ENCODE results near the gene MCCD1. TPM values are rescaled to one million over a fixed set of nuclear protein-coding genes. Genes with fewer than 3 reads are reported as not detected.

Gene MCCD1
- total and polyA plus RNA-seq, 2 donors = not detected

GRCh38 chr6:31578184-31579118 is 49.7 kb downstream of the MCCD1 start:
- H3K4me1 ChIP-seq (ENCODE audit: control insufficient read depth in 2 of 2, insufficient read depth in 2 of 2, low read length in 2 of 2) = peaks cover 19 to 90% of the 10 kb centered on the region in 2 donors
- H3K27ac ChIP-seq (ENCODE audit: low read depth in 1 of 2, low read length in 1 of 2) = peak overlapping the region in 1 of 2 donors; percentile 26

DNA sequence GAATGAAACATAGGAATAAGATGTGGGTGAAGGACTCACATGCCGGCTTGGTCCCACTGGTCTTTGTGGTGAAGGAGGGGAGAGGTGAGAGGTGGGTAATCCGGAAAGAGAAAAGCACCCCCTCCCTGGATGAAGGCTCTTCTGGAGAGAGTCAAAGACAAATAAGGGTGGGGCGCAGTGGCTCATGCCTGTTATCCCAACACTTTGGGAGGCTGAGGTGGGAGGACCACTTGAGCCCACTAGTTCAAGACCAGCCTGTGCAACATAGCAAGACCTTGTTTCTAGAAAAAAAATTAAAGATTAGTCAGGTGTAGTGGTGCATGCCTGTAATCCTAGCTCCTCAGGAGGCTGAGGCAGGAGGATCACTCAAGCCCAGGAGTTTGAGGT is 50.4 kb downstream of the MCCD1 start:
- peaks cover 0 to 9% of the 10 kb centered on the region in 2 donors for H3K9me3 ChIP-seq (ENCODE audit: control insufficient read depth in 2 of 2, insufficient read depth in 1 of 2, low read length in 1 of 2)
- peaks cover 0 to 24% of the 10 kb centered on the region in 2 donors for H3K36me3 ChIP-seq (ENCODE audit: control insufficient read depth in 2 of 2, insufficient read depth in 2 of 2, low read length in 1 of 2)
- WGBS = 97% methylated on average over 3 of the region's 3 CpGs
- no peak overlapping the region for H3K27ac ChIP-seq (ENCODE audit: low read depth in 1 of 2, low read length in 1 of 2)
- no peaks in the 10 kb centered on the region for H3K27me3 ChIP-seq (ENCODE audit: control insufficient read depth in 2 of 2, insufficient read depth in 1 of 2, low read length in 1 of 2)
- H3K4me1 ChIP-seq (ENCODE audit: control insufficient read depth in 2 of 2, insufficient read depth in 2 of 2, low read length in 2 of 2) = peaks cover 21 to 90% of the 10 kb centered on the region in 2 donors
- no peak for DNase-seq (ENCODE audit: low read depth in 6 of 9, low spot score in 9 of 9)
- H3K4me3 ChIP-seq (ENCODE audit: low read length in 2 of 2) = peak overlapping the region in 1 of 2 donors; percentile 84

More at GRCh38 chr6:31578184-31579118, 49.7 kb downstream of the MCCD1 start:
- no peak for DNase-seq (ENCODE audit: low read depth in 6 of 9, low spot score in 9 of 9)
- Histone ChIP-seq H3K27me3 (ENCODE audit: control insufficient read depth in 2 of 2, insufficient read depth in 1 of 2, low read length in 1 of 2) (no peaks in the 10 kb centered on the region), H3K9me3 (ENCODE audit: control insufficient read depth in 2 of 2, insufficient read depth in 1 of 2, low read length in 1 of 2) (peaks cover 0 to 9% of the 10 kb centered on the region in 2 donors), H3K36me3 (ENCODE audit: control insufficient read depth in 2 of 2, insufficient read depth in 2 of 2, low read length in 1 of 2) (peaks cover 0 to 24% of the 10 kb centered on the region in 2 donors), H3K4me3 (ENCODE audit: low read length in 2 of 2) (no peak overlapping the region)
- WGBS = 97% methylated on average over 12 of the region's 12 CpGs

Other genes with a start within 250 kb of the MCCD1 start
- 1,474 TPM for gene HLA-B, start 171.8 kb upstream of the MCCD1 start, total RNA-seq
- gene HLA-B, start 171.8 kb upstream of the MCCD1 start, polyA plus RNA-seq = 2,173 TPM
- 5.6 TPM for gene MICA, start 125.4 kb upstream of the MCCD1 start, total RNA-seq
- 9.4 TPM for gene MICA, start 125.4 kb upstream of the MCCD1 start, polyA plus RNA-seq
- 9.5 TPM for gene MICB, start 30.8 kb upstream of the MCCD1 start, total RNA-seq
- gene MICB, start 30.8 kb upstream of the MCCD1 start, polyA plus RNA-seq = 4.2 TPM
- gene DDX39B, start 13.0 kb downstream of the MCCD1 start, total RNA-seq = 305 TPM
- 761 TPM for gene DDX39B, start 13.0 kb downstream of the MCCD1 start, polyA plus RNA-seq
- 3.3 TPM for gene ATP6V1G2, start 17.6 kb downstream of the MCCD1 start, total RNA-seq
- 2.5 TPM for gene ATP6V1G2, start 17.6 kb downstream of the MCCD1 start, polyA plus RNA-seq
- gene NFKBIL1, start 18.6 kb downstream of the MCCD1 start, total RNA-seq = 15.4 TPM
- gene NFKBIL1, start 18.6 kb downstream of the MCCD1 start, polyA plus RNA-seq = 23.6 TPM
- 8.9 TPM for gene LTA, start 43.3 kb downstream of the MCCD1 start, total RNA-seq
- 2.2 TPM for gene LTA, start 43.3 kb downstream of the MCCD1 start, polyA plus RNA-seq
- gene TNF, start 46.6 kb downstream of the MCCD1 start, total RNA-seq = 3.5 TPM
- gene TNF, start 46.6 kb downstream of the MCCD1 start, polyA plus RNA-seq = 1.4 TPM
- 337 TPM for gene LTB, start 53.5 kb downstream of the MCCD1 start, total RNA-seq
- gene LTB, start 53.5 kb downstream of the MCCD1 start, polyA plus RNA-seq = 128 TPM
- gene LST1, start 57.3 kb downstream of the MCCD1 start, total RNA-seq = 134 TPM
- gene LST1, start 57.3 kb downstream of the MCCD1 start, polyA plus RNA-seq = 32.4 TPM
- 2.7 TPM for gene NCR3, start 64.0 kb downstream of the MCCD1 start, total RNA-seq
- 2.4 TPM for gene NCR3, start 64.0 kb downstream of the MCCD1 start, polyA plus RNA-seq
- 558 TPM for gene AIF1, start 86.3 kb downstream of the MCCD1 start, total RNA-seq
- gene AIF1, start 86.3 kb downstream of the MCCD1 start, polyA plus RNA-seq = 198 TPM
- 35.3 TPM for gene PRRC2A, start 91.8 kb downstream of the MCCD1 start, total RNA-seq
- 148 TPM for gene PRRC2A, start 91.8 kb downstream of the MCCD1 start, polyA plus RNA-seq
- gene BAG6, start 123.7 kb downstream of the MCCD1 start, total RNA-seq = 101 TPM
- 271 TPM for gene BAG6, start 123.7 kb downstream of the MCCD1 start, polyA plus RNA-seq
- 6.1 TPM for gene APOM, start 126.9 kb downstream of the MCCD1 start, total RNA-seq
- gene APOM, start 126.9 kb downstream of the MCCD1 start, polyA plus RNA-seq = 9.1 TPM
- 19.1 TPM for gene C6orf47, start 131.8 kb downstream of the MCCD1 start, total RNA-seq
- gene C6orf47, start 131.8 kb downstream of the MCCD1 start, polyA plus RNA-seq = 16.7 TPM
- gene GPANK1, start 136.0 kb downstream of the MCCD1 start, total RNA-seq = 25.2 TPM
- gene GPANK1, start 136.0 kb downstream of the MCCD1 start, polyA plus RNA-seq = 13.8 TPM
- 169 TPM for gene CSNK2B, start 137.1 kb downstream of the MCCD1 start, total RNA-seq
- 169 TPM for gene CSNK2B, start 137.1 kb downstream of the MCCD1 start, polyA plus RNA-seq
- 2.3 TPM for gene LY6G5B, start 141.0 kb downstream of the MCCD1 start, total RNA-seq
- 6.5 TPM for gene LY6G5B, start 141.0 kb downstream of the MCCD1 start, polyA plus RNA-seq
- gene LY6G5C, start 152.1 kb downstream of the MCCD1 start, total RNA-seq = 0.90 TPM
- gene LY6G5C, start 152.1 kb downstream of the MCCD1 start, polyA plus RNA-seq = 9.1 TPM
- 50.0 TPM for gene ABHD16A, start 174.4 kb downstream of the MCCD1 start, total RNA-seq
- 51.3 TPM for gene ABHD16A, start 174.4 kb downstream of the MCCD1 start, polyA plus RNA-seq
- gene LY6G6F, start 177.9 kb downstream of the MCCD1 start, total RNA-seq = 0.05 TPM
- not detected for gene LY6G6F, start 177.9 kb downstream of the MCCD1 start, polyA plus RNA-seq
- not detected for gene LY6G6D, start 186.4 kb downstream of the MCCD1 start, total RNA-seq
- not detected for gene LY6G6D, start 186.4 kb downstream of the MCCD1 start, polyA plus RNA-seq
- gene LY6G6C, start 192.8 kb downstream of the MCCD1 start, total RNA-seq = not detected
- 7.0 TPM for gene LY6G6C, start 192.8 kb downstream of the MCCD1 start, polyA plus RNA-seq
- gene MPIG6B, start 194.4 kb downstream of the MCCD1 start, total RNA-seq = 0.14 TPM
- 0.32 TPM for gene MPIG6B, start 194.4 kb downstream of the MCCD1 start, polyA plus RNA-seq
- 49.6 TPM for gene DDAH2, start 200.3 kb downstream of the MCCD1 start, total RNA-seq
- gene DDAH2, start 200.3 kb downstream of the MCCD1 start, polyA plus RNA-seq = 105 TPM
- gene CLIC1, start 207.6 kb downstream of the MCCD1 start, total RNA-seq = 431 TPM
- 337 TPM for gene CLIC1, start 207.6 kb downstream of the MCCD1 start, polyA plus RNA-seq
- gene MSH5, start 211.0 kb downstream of the MCCD1 start, total RNA-seq = 8.4 TPM
- gene MSH5, start 211.0 kb downstream of the MCCD1 start, polyA plus RNA-seq = 15.2 TPM
- gene SAPCD1, start 233.7 kb downstream of the MCCD1 start, total RNA-seq = 1.2 TPM
- 9.7 TPM for gene SAPCD1, start 233.7 kb downstream of the MCCD1 start, polyA plus RNA-seq
- gene VWA7, start 248.4 kb downstream of the MCCD1 start, total RNA-seq = 0.76 TPM
- gene VWA7, start 248.4 kb downstream of the MCCD1 start, polyA plus RNA-seq = 0.66 TPM